IPS-NIHi7 (cell line): ENCODE results near the gene GPR15LG.

Experiments
- DNase-seq: peaks from one replicate; pipeline ENCODE4 v3.0.0; 2012; ENCODE audit warnings: mixed read lengths; ENCODE audit errors: extremely low spot score

GPR15LG gene

DNA sequence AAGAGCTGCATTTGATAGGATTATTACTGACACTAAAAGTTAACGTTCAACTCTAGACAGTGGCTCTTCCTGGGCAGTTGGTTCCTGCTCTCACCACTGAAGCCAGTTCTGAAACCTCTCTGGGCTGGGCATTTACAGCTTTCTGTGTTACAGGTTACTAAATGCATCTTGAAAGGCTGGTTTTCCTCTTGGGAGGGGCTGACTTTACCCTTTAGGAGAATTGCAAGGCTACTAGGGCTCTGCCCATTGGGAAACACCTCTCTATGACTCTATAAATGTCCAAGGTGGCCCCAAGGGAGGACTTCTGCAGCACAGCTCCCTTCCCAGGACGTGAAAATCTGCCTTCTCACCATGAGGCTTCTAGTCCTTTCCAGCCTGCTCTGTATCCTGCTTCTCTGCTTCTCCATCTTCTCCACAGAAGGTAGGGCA, at the start of gene GPR15LG:
TSS of gene GPR15LG (plus strand) at position 301 of the 429 bp plus-strand sequence. CDS start at position 352, 51 bp downstream.
- DNase-seq = no peak

DNA sequence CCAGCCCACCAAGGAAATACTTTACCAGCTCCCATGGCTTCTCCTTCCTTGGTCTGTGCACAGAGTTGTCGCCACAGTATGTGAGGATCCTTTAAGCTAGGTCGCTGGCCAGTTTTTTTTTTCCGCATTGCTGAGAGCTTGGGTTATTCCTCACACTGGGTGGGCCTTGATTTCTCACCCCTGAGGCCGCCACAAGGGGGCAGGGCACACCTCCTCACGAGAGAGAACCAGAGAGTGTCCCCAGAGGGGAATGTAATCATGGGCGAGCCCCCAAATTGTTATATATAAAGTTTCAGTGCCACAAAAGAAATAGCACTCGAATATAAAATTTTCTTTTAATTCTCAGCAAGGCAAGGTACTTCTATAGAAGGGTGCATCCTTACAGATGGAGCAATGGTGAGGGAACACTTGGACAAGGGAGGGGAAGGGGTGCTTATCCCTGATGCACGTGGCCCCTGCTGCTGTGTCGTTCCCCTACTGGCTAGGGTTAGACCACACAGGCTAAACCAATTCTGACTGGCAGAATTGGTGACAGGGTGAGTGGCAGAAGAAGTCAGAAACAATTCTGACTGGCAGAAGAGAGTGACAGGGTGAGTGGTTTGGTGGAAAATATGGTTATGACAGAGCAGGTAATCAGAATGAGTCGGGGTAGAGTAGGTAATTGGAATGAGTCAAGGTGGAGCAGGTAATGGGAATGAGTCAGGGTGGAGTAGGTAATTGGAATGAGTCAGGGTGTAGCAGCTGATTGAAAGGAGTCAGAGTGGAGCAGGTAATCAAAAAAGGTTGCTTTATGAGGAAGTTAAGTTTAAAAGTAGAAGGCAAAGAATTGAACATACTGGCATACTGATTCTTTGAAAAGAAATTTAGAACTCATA, 47.5 kb upstream of the GPR15LG start:
- peak; percentile 11 for DNase-seq

DNA sequence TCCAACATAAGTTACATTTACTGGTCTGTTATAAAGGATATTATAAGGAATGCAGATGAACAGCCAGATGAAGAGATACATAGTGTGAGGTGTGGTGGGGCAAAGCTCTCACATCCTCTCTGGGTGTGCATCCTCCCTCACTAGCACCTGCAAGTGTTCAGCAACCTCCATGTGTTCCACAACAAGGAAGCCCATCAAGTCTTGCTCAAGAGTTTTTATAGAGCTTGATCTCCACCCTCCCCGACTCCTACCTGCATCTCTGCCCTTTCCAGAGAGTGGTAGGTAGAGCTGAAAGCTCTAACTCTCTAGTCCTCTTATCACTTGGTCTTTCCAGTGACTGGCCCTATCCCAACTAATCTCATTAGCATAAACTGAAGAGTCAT, 46.8 kb upstream of the GPR15LG start:
- no peak for DNase-seq

DNA sequence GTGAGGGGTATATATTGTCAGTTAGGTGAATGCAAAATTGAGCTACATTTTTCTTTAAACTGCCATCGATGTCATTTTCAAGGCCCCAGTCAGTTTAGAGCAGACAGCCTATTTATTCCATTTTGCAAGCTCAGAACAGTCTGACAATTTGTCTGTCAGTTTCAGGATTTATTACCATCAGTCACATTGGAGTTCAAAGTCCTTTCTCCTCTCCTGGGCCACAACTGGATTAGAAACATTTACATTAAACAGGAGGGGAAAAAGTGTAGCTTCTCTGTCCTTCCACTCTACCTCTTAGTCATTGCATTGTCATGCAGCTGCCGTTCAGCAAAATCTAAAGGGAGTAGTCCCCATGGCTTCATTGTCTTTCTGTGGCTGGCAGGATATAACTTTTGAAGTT, 37.8 kb upstream of the GPR15LG start:
- DNase-seq = no peak

DNA sequence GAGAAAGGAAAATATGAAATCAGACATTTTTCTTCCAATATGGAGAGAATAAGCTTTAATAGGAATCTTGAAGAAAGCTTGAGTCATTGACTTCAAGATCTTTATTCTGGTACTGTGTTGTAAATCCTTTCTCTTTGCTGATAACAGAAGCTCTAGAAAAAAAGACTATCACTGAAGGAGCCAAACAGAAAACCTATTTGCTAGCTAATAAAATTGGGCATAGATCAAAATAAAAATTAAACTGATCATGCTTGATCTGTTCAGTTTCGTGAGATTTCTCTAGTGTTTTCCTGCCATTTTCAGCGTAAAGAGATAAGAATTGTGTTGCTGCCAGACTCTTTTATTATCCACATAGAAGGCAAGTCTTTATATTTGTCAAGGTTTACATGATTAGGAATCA, 35.8 kb upstream of the GPR15LG start:
- no peak for DNase-seq

DNA sequence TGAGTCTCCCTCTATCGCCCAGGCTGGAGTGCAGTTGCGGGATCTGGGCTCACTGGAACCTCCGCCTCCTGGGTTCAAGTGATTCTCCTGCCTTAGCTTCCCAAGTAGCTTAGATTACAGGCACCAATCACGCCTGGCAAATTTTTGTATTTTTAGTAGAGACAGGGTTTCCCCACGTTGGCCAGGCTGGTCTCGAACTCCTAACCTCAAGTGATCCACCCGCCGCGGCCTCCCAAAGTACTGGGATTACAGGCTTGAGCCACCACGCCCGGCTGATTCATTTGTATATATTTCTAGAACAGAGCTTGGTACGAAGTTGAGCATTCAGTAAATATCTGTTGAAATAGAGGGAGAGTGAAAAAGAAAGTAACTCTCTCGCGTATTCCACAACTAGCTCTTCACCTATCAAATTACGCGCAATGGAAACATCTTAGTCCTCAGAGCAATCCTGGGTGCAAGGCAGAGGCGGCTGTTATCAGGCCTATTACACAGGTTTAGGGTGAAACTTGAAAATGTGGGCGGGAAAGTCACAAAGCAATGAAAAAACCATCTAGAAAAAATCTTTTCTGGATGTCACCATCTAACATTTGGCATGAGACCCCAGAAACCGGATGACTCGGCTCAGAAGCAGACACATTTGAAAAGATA, 35.0 kb upstream of the GPR15LG start:
- DNase-seq = peak; percentile 10

DNA sequence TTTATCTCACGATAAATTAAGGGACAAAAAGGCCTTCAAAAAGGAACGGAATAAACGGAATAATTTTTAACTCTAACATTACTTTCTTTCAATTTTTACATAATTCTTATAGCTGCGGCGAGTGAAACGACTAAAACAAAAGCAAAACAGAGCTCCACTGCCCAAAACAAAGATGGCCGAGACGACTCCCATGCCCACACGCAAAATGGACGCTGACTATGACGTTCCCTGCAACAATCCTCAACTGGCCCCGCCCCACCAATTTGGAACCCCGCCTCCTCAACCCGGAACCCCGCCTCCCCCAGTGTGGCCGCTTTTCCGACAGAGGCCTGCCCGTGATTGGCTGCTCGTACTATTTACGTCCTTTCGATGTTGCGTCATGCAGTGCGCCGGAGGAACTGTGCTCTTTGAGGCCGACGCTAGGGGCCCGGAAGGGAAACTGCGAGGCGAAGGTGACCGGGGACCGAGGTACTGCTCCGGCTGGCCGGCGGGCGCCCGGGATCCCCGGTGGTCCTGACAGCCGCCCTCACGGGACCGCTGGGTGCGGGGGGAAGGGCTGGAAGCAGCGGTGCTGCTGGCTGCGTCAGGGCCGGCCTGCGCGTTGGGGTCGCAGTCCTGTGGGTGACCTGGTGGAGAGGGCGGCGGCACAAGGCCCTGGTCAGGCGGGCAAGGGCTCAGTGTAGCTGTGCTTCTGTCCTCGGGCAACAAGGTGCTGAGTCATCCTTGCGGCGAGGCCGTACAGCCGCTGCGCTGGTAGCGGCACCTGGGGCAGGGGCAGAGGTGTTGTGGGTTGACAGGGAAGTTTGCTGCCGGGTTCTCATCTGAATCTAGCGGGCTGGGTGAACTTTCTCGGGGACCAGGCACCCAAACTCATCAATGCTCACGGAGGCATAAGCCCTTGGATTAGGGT, 34.2 kb upstream of the GPR15LG start, which contains the start of gene GHITM:
TSS of gene GHITM (plus strand) at position 384 of the 910 bp plus-strand sequence. CDS start 1,992 bp downstream, outside the sequence.
- peak; percentile 97 for DNase-seq

DNA sequence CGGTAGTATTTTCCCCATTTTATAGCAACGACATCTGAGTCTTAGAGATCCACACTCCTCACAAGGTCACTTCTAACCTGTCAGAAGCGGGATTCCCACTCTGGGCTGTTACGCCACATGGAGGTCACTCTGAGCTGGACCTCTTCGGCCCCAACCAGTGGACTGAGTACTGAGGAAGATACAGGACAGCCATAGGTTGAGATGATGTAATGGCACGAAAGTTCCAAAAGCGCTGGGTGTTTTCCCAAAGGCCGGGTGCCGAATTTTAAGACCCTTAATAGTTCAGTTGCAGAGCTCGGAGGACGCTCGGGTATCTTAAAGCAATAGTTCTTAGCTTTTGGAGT, 33.6 kb upstream of the GPR15LG start:
- DNase-seq = no peak

DNA sequence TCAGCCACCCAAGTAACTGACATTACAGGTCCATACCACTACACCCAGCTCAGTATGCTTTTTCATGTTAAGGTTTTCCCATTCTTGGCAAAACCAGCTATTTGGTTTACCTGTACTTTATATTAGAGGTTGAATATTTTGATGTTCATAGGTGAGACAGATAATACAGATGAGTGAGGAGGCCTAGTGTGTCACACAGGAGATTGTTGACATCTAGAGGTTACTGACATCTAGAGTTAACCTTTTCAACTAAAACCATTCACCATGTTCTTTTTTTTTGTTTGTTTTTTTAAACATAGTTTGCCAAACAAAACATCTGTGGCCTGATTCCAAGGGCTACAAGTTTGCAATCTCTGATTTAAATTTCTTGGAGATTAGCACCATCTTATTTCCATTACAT, 26.3 kb upstream of the GPR15LG start:
- DNase-seq = no peak

DNA sequence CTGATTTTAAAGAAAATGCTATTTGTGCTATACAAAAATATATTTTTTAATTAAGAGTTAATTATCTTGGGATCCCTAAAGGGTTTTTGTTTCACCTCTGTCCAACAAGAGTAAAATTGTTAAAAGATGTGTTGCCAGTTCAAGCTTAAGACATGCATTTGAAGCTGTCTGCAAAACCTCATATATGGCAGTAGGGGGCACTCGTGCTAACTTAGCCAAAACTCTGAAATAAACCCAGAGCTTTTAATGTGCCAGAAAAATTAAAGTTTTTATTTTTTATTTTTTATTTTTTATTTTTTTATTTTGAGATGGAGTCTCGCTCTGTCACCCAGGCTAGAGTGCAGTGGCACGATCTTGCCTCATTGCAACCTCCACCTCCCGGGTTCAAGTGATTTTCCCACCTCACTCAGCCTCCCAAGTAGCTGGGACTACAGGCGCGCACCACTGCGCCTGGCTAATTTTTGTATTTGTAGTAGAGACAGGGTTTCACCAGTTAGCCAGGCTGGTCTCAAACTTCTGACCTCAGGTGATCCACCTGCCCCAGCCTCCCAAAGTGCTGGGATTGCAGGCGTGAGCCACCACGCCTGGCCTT, 25.5 kb upstream of the GPR15LG start:
- DNase-seq = peak; percentile 31

DNA sequence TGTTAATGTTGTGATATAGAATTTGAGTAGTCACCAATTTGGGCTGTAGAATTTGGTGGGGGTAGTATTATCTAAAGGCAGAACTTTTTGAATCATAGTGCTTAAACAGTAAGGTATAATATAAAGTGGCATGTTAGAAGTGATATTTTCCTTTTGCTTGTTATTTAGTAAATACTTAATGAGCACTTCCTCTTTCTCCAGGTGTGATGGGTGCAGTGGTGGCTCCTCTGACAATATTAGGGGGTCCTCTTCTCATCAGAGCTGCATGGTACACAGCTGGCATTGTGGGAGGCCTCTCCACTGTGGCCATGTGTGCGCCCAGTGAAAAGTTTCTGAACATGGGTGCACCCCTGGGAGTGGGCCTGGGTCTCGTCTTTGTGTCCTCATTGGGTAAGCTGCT, 23.7 kb upstream of the GPR15LG start:
- no peak for DNase-seq

DNA sequence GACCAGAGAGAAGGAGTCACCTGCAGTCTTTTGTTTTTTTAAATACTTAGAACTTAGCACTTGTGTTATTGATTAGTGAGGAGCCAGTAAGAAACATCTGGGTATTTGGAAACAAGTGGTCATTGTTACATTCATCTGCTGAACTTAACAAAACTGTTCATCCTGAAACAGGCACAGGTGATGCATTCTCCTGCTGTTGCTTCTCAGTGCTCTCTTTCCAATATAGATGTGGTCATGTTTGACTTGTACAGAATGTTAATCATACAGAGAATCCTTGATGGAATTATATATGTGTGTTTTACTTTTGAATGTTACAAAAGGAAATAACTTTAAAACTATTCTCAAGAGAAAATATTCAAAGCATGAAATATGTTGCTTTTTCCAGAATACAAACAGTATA, 20.8 kb upstream of the GPR15LG start:
- no peak for DNase-seq

DNA sequence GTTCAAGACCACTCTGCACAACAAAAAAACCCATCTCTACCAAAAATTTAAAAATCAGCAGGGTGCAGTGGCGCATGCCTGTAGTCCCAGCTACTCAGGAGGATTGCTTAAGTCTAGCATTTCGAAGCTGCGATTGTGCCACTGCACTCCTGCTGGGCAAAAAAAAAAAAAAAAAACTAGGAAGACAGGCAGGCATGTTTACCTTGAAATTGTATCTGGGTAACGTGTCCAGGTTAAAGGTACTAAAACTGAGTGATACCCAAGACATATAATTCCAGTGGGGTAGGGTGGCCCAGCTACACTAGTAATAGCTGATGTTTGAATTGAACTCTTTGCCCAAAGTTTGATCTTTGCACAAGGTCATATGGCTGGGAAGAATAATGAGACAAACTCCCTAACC, 18.1 kb upstream of the GPR15LG start:
- DNase-seq = no peak

DNA sequence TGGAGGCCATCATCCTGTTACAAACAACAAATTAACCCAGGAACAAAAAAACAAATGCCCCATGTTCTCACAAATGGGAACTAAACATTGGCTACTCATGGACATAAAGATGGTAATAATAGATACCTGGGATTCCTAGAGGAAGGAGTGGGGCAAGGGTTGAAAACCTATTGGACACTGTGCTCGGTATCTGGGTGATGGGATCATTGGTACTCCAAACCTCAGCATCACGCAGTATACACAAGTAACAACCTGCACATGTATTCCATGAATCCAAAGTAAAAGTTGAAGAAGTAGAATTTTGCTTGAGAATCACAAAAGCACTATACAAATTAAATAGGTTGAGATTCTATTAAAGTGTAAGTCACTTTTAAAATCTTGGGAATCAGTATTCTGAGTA, 17.6 kb upstream of the GPR15LG start:
- DNase-seq = no peak

DNA sequence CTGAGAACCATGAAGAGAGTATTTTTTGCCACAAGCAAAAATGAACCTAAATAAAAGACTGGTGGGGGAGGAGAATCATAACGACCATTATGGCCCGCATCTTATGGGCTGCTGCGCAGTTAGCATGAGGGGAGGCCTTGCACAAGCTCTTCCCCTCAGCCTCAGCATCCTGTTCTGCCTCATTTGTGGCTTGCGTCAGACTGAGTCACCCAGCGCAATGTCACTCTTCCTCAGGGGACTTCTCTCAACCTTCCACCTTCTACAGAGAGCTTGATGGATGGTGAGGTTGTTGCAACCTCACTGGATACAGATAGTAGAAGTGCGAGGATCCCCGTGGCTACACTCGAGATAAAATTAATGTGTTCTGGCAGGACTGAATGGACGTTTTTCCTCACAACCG, 16.8 kb upstream of the GPR15LG start:
- DNase-seq = no peak

DNA sequence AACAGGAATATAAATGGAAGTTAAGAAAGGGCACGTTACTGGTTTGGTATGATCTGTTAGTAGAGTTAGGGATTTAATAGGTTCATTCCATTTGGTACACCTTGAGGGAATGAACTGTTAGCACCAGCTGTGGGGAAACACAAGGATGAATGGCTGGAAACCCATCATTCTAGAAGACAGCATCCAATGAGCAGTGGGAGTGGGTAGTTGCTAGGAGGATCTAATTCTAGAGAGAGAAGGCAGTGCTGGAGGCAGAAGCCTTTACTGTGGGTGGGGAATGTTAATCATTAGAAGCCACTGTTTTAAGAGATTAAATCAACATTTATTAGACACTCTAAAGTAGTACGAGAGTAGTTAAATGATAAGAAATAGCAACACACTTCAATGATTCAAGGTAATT, 15.5 kb upstream of the GPR15LG start:
- DNase-seq = no peak

DNA sequence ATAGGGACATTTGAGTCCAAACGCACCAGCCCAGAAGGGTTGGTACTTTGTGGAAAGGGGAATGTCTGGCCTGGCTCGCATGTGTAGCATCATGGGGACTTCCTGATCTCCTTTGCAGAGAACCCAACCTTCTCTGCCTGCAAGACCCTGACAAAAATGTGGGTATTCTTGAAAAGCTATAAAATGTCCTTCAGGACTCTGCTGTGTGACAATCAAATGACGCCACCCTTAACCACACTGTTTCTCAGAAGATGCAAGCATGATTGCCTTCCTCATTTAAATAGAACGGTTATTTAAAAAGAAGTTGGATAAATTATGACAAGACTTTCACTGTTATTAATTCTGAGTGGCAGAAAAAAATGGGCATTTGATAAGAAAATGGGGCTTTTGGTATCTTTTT, 15.1 kb upstream of the GPR15LG start:
- no peak for DNase-seq

DNA sequence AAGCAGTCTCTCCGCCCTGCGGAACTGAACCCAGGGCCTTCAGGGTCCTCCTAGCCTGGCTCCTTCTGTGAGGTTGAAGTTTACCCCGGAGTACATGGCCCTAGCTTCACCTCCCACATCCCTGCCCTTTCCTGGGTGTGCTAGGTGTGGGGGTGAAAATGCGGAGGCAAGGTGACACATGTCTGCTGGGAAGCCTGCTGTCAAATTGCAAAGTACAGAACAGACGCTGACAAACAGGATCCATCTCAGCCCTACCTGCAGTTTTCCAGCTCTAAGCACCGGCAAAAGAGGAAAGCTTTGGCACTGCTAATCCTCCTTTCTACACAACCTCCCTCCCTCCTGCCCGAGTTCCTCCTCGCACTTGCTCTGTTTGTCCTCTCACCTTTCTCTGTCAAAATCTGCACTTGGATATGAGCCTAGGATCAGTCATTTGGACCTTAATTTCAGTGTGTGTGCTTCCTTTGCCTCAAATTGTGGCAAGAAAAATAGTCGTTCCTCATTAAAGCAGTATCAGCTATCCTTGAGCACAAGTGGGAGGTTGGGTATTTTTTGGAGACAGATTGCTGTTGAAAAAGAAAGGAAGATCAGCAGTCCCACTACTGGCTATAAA, 14.4 kb upstream of the GPR15LG start:
- peak; percentile 33 for DNase-seq

DNA sequence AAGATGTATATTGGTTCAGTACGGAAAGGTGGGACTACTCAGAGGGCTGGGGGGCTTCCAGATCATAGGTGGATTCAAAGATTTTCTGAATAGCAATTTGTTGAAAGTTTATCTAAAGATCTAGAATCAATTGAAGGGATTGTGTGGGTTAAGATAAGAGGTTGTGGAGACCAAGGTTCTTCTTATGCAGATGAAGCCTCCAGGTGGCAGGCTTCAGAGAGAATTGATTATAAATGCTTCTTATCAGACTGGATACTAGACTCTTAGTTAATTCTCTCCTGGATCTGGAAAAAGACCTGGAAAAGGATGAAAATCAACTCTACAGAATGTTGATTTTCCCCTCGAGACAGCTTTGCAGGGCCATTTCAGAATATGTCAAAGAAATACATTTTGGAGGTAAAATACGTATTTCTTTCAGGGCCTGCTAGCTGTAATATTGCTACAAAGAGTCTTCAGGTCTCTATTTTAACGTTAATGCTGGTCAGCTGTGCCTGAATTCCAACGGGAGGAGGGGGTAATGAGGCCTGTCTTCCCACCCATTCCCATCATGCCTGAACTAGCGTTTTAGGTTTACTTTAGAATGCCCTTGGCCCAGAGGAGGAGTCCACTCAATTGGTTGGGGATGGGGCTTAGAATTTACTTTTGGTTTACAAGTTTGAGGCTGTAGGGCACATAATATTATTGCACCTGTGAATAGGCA, 12.8 kb upstream of the GPR15LG start:
- no peak for DNase-seq

DNA sequence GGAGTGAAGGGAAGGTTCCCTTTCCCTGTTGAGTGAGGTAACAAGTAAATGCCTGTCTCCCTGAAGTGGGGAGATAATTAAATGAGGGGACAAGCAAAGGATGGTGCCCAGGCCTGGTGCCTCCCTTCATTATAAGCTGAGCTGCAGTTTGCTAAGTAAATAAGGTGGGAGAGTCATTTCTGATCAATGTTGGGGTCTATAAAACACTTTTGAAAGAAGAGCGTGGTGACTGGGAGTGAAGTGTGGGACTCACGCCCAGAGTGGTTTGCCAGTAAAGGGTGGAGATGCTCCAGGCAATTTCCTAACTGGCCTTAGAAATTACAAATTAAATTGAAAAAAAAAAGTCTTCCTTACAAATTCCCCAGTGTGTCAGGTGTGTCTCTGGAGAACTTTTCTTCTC, 9.6 kb upstream of the GPR15LG start:
- DNase-seq = no peak

DNA sequence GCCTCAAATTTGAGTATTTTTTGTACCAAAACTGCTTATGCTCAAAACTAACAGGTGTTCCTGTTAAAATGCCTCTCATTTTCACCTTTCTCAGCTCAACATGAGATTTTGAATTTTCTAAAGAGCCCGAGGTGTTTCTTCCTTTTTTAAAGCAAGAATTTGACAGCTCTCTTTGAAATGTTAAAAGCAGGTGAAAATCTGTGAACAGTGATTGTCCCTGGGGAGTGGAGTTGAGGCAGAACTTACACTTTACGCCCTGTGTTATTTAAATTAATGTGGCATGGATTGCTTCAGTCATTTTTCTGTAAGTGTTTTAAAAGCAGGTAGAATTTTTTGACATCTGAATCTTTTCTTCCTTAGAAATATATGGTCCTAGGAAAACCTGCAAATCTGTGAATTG, 9.2 kb upstream of the GPR15LG start:
- DNase-seq = no peak
